Measurements from ENCODE around the gene CRIP3. TPM values are rescaled to one million over a fixed set of nuclear protein-coding genes. Genes with fewer than 3 reads are reported as not detected.

Gene CRIP3
- total RNA-seq, 5 donors from 2014 or later (not counting 1 experiment from before 2014, with no cell fraction given), result 1.3 to 4.2 (median 2.8) TPM

- WGBS (ENCODE audit: insufficient coverage), result 5% methylated on average over 65 of the region's 65 CpGs
- H3K4me3 Mint-ChIP-seq, result peak overlapping the region; percentile 73 to 91 (median 74)
- ATAC-seq (replicated peaks in 1 of 4) (peak; percentile 33 to 62 (median 53)), DNase-seq (peak in 22 of 35 experiments; percentile 1 to 50 (median 18))
- no peak overlapping the region for H3K27ac ChIP-seq (ENCODE audit: low read length)
- peak overlapping the region; percentile 50 to 61 for H3K4me3 ChIP-seq (ENCODE audit: control insufficient read depth in 1 of 2, extremely low read depth in 1 of 2, low read length in 1 of 2)
- ChIA-PET CTCF (interaction anchor here in 1 of 2 donors (0.6 kb wide), 1 partner anchor 34 kb away, joined by 4 read pairs; the partner anchor contains the start of gene CRIP3), POLR2A (no interaction called here)
- peaks cover 0 to 53% of the 10 kb centered on the region in 2 experiments for H3K27me3 ChIP-seq (replicated peaks in 1 of 2; ENCODE audit: control insufficient read depth in 2 of 2, extremely low read depth in 1 of 2, insufficient read depth in 2 of 2, low read length in 1 of 2)
- H3K36me3 Mint-ChIP-seq, result no peaks in the 10 kb centered on the region
- no peaks in the 10 kb centered on the region for H3K9me3 Mint-ChIP-seq
- H3K4me1 Mint-ChIP-seq, result peaks cover 6 to 20% (median 13%) of the 10 kb centered on the region in 3 donors
- no peaks in the 10 kb centered on the region for H3K36me3 ChIP-seq (ENCODE audit: control insufficient read depth in 2 of 2, extremely low read depth in 1 of 2, insufficient read depth in 1 of 2, low read length in 1 of 2)
- no peaks in the 10 kb centered on the region for H3K9me3 ChIP-seq
- peaks cover 0 to 24% of the 10 kb centered on the region in 2 experiments for H3K4me1 ChIP-seq (ENCODE audit: control insufficient read depth in 1 of 2, extremely low read depth in 1 of 2, insufficient read depth in 2 of 2, low read length in 2 of 2)
- peaks cover 15 to 25% of the 10 kb centered on the region in 2 donors for H3K27me3 Mint-ChIP-seq
- H3K27ac Mint-ChIP-seq, result no peak overlapping the region
Observed at GRCh38 chr6:43274916-43275597, 33.6 kb downstream of the CRIP3 start.

GRCh38 chr6:43274127-43274915 lies 34.3 kb downstream of the CRIP3 start:
- POLR2A ChIA-PET, result interaction anchor here in 1 of 2 donors (0.6 kb wide), 1 partner anchor 100 kb away, joined by 3 read pairs; no protein-coding TSS in a partner anchor
- CTCF ChIA-PET, result no interaction called here
- peaks cover 0 to 59% of the 10 kb centered on the region in 2 experiments for H3K27me3 ChIP-seq (replicated peaks in 1 of 2; ENCODE audit: control insufficient read depth in 2 of 2, extremely low read depth in 1 of 2, insufficient read depth in 2 of 2, low read length in 1 of 2)
- Mint-ChIP-seq H3K4me3 (peak overlapping the region; percentile 72 to 91 (median 73)), H3K9me3 (no peaks in the 10 kb centered on the region), H3K36me3 (no peaks in the 10 kb centered on the region), H3K27me3 (peaks cover 12 to 25% of the 10 kb centered on the region in 2 donors), H3K27ac (peak overlapping the region in 1 of 2 donors; percentile 36), H3K4me1 (peaks cover 6 to 22% (median 16%) of the 10 kb centered on the region in 3 donors)
- DNase-seq (no peak), ATAC-seq (replicated peaks in 1 of 4) (no peak)
- no peak overlapping the region for H3K4me3 ChIP-seq (ENCODE audit: control insufficient read depth in 1 of 2, extremely low read depth in 1 of 2, low read length in 1 of 2)
- WGBS (ENCODE audit: insufficient coverage), result no CpG with 5 or more reads among the region's 10 CpGs
- peaks cover 0 to 31% of the 10 kb centered on the region in 2 experiments for H3K4me1 ChIP-seq (ENCODE audit: control insufficient read depth in 1 of 2, extremely low read depth in 1 of 2, insufficient read depth in 2 of 2, low read length in 2 of 2)
- no peaks in the 10 kb centered on the region for H3K9me3 ChIP-seq
- no peaks in the 10 kb centered on the region for H3K36me3 ChIP-seq (ENCODE audit: control insufficient read depth in 2 of 2, extremely low read depth in 1 of 2, insufficient read depth in 1 of 2, low read length in 1 of 2)
- no peak overlapping the region for H3K27ac ChIP-seq (ENCODE audit: low read length)

GRCh38 chr6:43273707-43274106 lies 34.9 kb downstream of the CRIP3 start:
- Mint-ChIP-seq H3K4me1 (peaks cover 10 to 28% (median 16%) of the 10 kb centered on the region in 3 donors), H3K27ac (no peak overlapping the region), H3K9me3 (no peaks in the 10 kb centered on the region), H3K4me3 (peak overlapping the region in 2 of 3 donors; percentile 25 to 91), H3K27me3 (peaks cover 12 to 30% of the 10 kb centered on the region in 2 donors), H3K36me3 (no peaks in the 10 kb centered on the region)
- H3K4me1 ChIP-seq (ENCODE audit: control insufficient read depth in 1 of 2, extremely low read depth in 1 of 2, insufficient read depth in 2 of 2, low read length in 2 of 2), result peaks cover 0 to 36% of the 10 kb centered on the region in 2 experiments
- H3K27me3 ChIP-seq (replicated peaks in 1 of 2; ENCODE audit: control insufficient read depth in 2 of 2, extremely low read depth in 1 of 2, insufficient read depth in 2 of 2, low read length in 1 of 2), result peaks cover 0 to 62% of the 10 kb centered on the region in 2 experiments
- no peak overlapping the region for H3K4me3 ChIP-seq (ENCODE audit: control insufficient read depth in 1 of 2, extremely low read depth in 1 of 2, low read length in 1 of 2)
- POLR2A ChIA-PET, result interaction anchor here in 1 of 2 donors (0.6 kb wide), 1 partner anchor 99 kb away, joined by 3 read pairs; no protein-coding TSS in a partner anchor
- 63% methylated on average over 2 of the region's 2 CpGs for WGBS (ENCODE audit: insufficient coverage)
- H3K9me3 ChIP-seq, result no peaks in the 10 kb centered on the region
- H3K27ac ChIP-seq (ENCODE audit: low read length), result no peak overlapping the region
- H3K36me3 ChIP-seq (ENCODE audit: control insufficient read depth in 2 of 2, extremely low read depth in 1 of 2, insufficient read depth in 1 of 2, low read length in 1 of 2), result no peaks in the 10 kb centered on the region
- CTCF ChIA-PET, result no interaction called here
- no peak for ATAC-seq (replicated peaks in 1 of 4)
- no peak for DNase-seq

- Mint-ChIP-seq H3K27me3 (peaks cover 5 to 23% of the 10 kb centered on the region in 2 donors), H3K27ac (no peak overlapping the region)
- POLR2A ChIA-PET, result no interaction called here
Observed at GRCh38 chr6:43271944-43272343, 36.7 kb downstream of the CRIP3 start.

GRCh38 chr6:43271103-43271815 lies 37.4 kb downstream of the CRIP3 start:
- no peak overlapping the region for H3K27ac ChIP-seq (ENCODE audit: low read length)
- CTCF ChIA-PET, result no interaction called here
- ATAC-seq (replicated peaks in 1 of 4) (no peak), DNase-seq (no peak)
- H3K4me3 ChIP-seq (ENCODE audit: control insufficient read depth in 1 of 2, extremely low read depth in 1 of 2, low read length in 1 of 2), result no peak overlapping the region
- no peaks in the 10 kb centered on the region for H3K9me3 ChIP-seq
- peaks cover 0 to 28% of the 10 kb centered on the region in 2 experiments for H3K4me1 ChIP-seq (ENCODE audit: control insufficient read depth in 1 of 2, extremely low read depth in 1 of 2, insufficient read depth in 2 of 2, low read length in 2 of 2)
- no peak overlapping the region for H3K27ac Mint-ChIP-seq
- H3K36me3 ChIP-seq (ENCODE audit: control insufficient read depth in 2 of 2, extremely low read depth in 1 of 2, insufficient read depth in 1 of 2, low read length in 1 of 2), result no peaks in the 10 kb centered on the region
- H3K27me3 Mint-ChIP-seq, result peaks cover 4 to 17% of the 10 kb centered on the region in 2 donors
- H3K4me1 Mint-ChIP-seq, result peaks cover 9 to 22% (median 10%) of the 10 kb centered on the region in 3 donors
- no peaks in the 10 kb centered on the region for H3K36me3 Mint-ChIP-seq
- no peaks in the 10 kb centered on the region for H3K9me3 Mint-ChIP-seq
- WGBS (ENCODE audit: insufficient coverage), result 88% methylated on average over 5 of the region's 8 CpGs
- POLR2A ChIA-PET, result no interaction called here
- peaks cover 0 to 49% of the 10 kb centered on the region in 2 experiments for H3K27me3 ChIP-seq (replicated peaks in 1 of 2; ENCODE audit: control insufficient read depth in 2 of 2, extremely low read depth in 1 of 2, insufficient read depth in 2 of 2, low read length in 1 of 2)
- H3K4me3 Mint-ChIP-seq, result no peak overlapping the region

More at GRCh38 chr6:43271944-43272343, 36.7 kb downstream of the CRIP3 start:
- Mint-ChIP-seq H3K36me3 (no peaks in the 10 kb centered on the region), H3K4me1 (peaks cover 10 to 26% (median 12%) of the 10 kb centered on the region in 3 donors), H3K9me3 (no peaks in the 10 kb centered on the region), H3K4me3 (no peak overlapping the region)
- H3K27me3 ChIP-seq (replicated peaks in 1 of 2; ENCODE audit: control insufficient read depth in 2 of 2, extremely low read depth in 1 of 2, insufficient read depth in 2 of 2, low read length in 1 of 2), result peaks cover 0 to 56% of the 10 kb centered on the region in 2 experiments
- H3K4me3 ChIP-seq (ENCODE audit: control insufficient read depth in 1 of 2, extremely low read depth in 1 of 2, low read length in 1 of 2), result no peak overlapping the region
- peaks cover 0 to 35% of the 10 kb centered on the region in 2 experiments for H3K4me1 ChIP-seq (ENCODE audit: control insufficient read depth in 1 of 2, extremely low read depth in 1 of 2, insufficient read depth in 2 of 2, low read length in 2 of 2)
- H3K27ac ChIP-seq (ENCODE audit: low read length), result no peak overlapping the region
- no peaks in the 10 kb centered on the region for H3K9me3 ChIP-seq
- DNase-seq (no peak), ATAC-seq (replicated peaks in 1 of 4) (no peak)
- CTCF ChIA-PET, result no interaction called here
- H3K36me3 ChIP-seq (ENCODE audit: control insufficient read depth in 2 of 2, extremely low read depth in 1 of 2, insufficient read depth in 1 of 2, low read length in 1 of 2), result no peaks in the 10 kb centered on the region

Measured in T-cell (primary cell).